ENCODE measurements around the gene ATP5PB. TPM values are rescaled to one million over a fixed set of nuclear protein-coding genes. Genes with fewer than 3 reads are reported as not detected.

ATP5PB gene, protein sequence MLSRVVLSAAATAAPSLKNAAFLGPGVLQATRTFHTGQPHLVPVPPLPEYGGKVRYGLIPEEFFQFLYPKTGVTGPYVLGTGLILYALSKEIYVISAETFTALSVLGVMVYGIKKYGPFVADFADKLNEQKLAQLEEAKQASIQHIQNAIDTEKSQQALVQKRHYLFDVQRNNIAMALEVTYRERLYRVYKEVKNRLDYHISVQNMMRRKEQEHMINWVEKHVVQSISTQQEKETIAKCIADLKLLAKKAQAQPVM
- 262 TPM for total RNA-seq

DNA sequence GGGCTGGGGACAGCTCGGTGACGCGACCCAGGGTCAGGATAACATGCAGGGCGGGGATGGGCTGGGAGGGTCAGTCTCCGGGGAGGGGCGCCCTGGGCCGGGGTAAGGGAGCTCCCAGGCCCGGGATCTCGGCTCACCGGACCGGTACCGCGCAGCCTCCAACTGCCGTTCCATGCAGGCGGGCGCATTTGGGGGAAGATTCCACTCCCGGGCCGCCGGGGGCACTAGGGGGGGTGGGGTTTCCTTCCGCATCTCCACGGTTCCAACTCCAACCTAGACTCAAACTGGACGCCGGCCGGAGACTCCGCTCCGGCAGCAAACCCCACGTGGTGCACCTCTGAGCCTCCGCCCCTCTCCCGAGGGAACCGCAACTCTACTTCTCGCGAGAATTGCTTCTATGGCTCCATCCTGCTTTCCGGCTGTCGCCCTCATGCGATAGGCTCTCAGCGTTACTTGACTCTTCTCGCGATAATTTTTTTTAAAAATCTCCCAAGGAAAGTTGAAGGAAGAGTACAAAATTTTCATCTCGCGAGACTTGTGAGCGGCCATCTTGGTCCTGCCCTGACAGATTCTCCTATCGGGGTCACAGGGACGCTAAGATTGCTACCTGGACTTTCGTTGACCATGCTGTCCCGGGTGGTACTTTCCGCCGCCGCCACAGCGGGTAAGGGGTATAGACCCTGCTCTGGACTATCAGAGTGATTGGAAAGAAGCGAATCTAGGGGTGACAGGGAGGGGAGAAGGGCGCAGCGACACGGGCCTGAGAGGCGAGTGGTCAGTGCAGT, at the start of gene ATP5PB, which contains the start of gene WDR77:
ATP5PB (plus strand) TSS at position 547 of the 785 bp plus-strand sequence; CDS start at position 625, 78 bp downstream.
WDR77 (minus strand) TSS at position 339 of the 785 bp plus-strand sequence; CDS start at position 252, 87 bp downstream.

DNA sequence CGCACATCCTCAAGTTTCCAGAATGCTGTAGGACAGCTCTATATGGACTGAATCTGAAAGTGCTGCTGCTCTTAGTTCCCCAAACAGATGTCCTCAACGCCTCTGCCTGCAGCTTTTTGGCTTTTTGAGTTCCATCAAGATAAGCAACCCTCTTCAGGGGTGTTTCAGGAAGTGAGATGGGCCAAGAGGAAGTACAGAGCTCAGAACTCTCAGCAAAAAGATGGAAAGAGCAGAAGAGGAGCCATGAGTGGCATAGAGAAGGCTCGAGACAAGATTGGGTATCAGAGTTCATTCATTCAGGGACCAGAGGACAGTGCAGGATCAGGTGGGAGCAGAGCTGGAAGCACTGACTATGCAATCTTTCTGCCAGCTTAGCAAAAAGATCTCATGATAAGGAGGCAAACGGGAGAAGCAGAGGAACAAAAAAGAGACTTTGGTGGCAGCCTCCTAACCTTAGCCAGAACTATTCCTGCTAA, 54.4 kb downstream of the ATP5PB start, which contains the start of the genes ADORA3 and TMIGD3:
ADORA3 (minus strand) TSS at position 49 of the 476 bp plus-strand sequence. CDS start 279 bp downstream, outside the sequence.
TMIGD3 (minus strand) TSS at position 49 of the 476 bp plus-strand sequence. CDS start 279 bp downstream, outside the sequence.

Small RNA genes lying within 50 kb of the gene (small RNA-seq; reads per million reads assigned to genes)
- gene RF00019 (ENCODE audit: low replicate concordance): not detected
- not detected for gene RNU6-792P (ENCODE audit: low replicate concordance)

Other genes with a start within 250 kb of the ATP5PB start
- 17.2 TPM for gene DENND2D, start 248.8 kb upstream of the ATP5PB start, total RNA-seq
- gene CHI3L2, start 221.8 kb upstream of the ATP5PB start, total RNA-seq: 0.70 TPM
- gene CHIA, start 158.6 kb upstream of the ATP5PB start, total RNA-seq: not detected
- 2.0 TPM for gene OVGP1, start 21.7 kb upstream of the ATP5PB start, total RNA-seq
- 24.2 TPM for gene WDR77, start 208 bp upstream of the ATP5PB start, total RNA-seq
- gene C1orf162, start 24.5 kb downstream of the ATP5PB start, total RNA-seq: 2.9 TPM
- 0.88 TPM for gene ADORA3, start 54.2 kb downstream of the ATP5PB start, total RNA-seq
- gene TMIGD3, start 54.2 kb downstream of the ATP5PB start, total RNA-seq: 0.47 TPM
- gene RAP1A, start 170.3 kb downstream of the ATP5PB start, total RNA-seq: 27.1 TPM

All from metanephros (tissue), 2 donors.